Measurements from ENCODE around the gene EPN2. TPM values are rescaled to one million over a fixed set of nuclear protein-coding genes. Genes with fewer than 3 reads are reported as not detected.

The EPN2 gene
- total RNA-seq, 1 experiment from 2014 or later = 57.8 TPM

DNA sequence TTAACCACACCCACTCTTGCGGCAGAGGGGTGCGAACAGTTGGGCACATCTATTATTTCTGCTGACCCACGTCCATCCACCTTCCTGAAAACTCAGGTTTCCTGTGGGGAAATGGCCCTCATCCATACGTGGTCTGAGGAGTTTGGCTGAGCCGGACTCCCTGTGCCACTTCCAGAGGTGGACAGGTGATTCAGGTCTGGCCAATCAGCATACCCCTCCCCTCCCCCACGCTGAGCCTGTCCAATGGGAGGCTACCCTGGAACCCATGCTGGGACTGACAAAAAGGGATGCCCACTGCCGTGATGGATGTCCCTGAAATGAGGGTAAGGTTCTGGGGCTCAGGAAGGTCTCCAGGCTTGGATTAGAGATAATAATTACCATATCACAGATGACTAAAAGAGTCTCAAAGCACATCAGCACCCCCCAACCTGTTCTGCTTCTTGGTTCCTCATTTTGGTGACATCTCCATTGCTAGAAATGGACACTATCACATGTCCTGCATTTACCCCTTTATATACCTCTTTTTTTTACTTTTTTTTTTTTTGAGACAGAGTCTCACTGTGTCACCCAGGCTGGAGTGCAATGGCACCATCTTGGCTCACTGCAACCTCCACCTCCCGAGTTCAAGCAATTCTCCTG is 135.8 kb downstream of the EPN2 start:
- Histone ChIP-seq H3K9ac (ENCODE audit: extremely low read depth, insufficient read length, low read length) (no peak overlapping the region), H2BK5ac (ENCODE audit: insufficient read length, low read length) (no peak overlapping the region), H3K79me2 (ENCODE audit: insufficient read depth, low read length) (no peaks in the 10 kb centered on the region), H3K4me1 (ENCODE audit: insufficient read depth, low read length) (peaks cover 2% of the 10 kb centered on the region; the same call in 1 of the 2 replicates), H3K23me2 (ENCODE audit: insufficient read length, low read depth, low read length, poor library complexity, severe bottlenecking) (no peaks in the 10 kb centered on the region), H2AK5ac (ENCODE audit: insufficient read length, low read length) (no peak overlapping the region), H3K27me3 (ENCODE audit: insufficient read depth, low read length) (no peaks in the 10 kb centered on the region), H3K23ac (ENCODE audit: insufficient read length, low read depth, low read length) (no peak overlapping the region), H3K9me3 (ENCODE audit: control insufficient read depth, low read depth, low read length) (no peaks in the 10 kb centered on the region), H4K20me1 (ENCODE audit: control insufficient read depth, insufficient read depth, insufficient read length) (no peaks in the 10 kb centered on the region), H3K27ac (ENCODE audit: insufficient read length, low read depth, low read length) (no peak overlapping the region), H3K56ac (ENCODE audit: insufficient read length, low read depth, low read length) (no peak overlapping the region), H3K18ac (ENCODE audit: insufficient read length, low read depth, low read length) (no peak overlapping the region), H4K8ac (replicated peaks; ENCODE audit: insufficient read length, low read depth, low read length) (no peak overlapping the region), H4K5ac (ENCODE audit: insufficient read length, low read depth, low read length) (no peak overlapping the region), H2BK15ac (ENCODE audit: low read depth, low read length) (no peak overlapping the region), H2AFZ (ENCODE audit: low read length) (no peak overlapping the region), H3K4me2 (ENCODE audit: insufficient read depth, insufficient read length, low read length) (no peak overlapping the region), H3K79me1 (ENCODE audit: insufficient read depth, low read depth, low read length, poor library complexity, severe bottlenecking) (no peaks in the 10 kb centered on the region), H2BK120ac (ENCODE audit: low read depth, low read length, poor library complexity, severe bottlenecking) (no peak overlapping the region), H2BK20ac (ENCODE audit: low read depth, low read length, poor library complexity, severe bottlenecking) (no peak overlapping the region), H3K14ac (ENCODE audit: insufficient read depth, low read length) (no peak overlapping the region), H4K91ac (ENCODE audit: insufficient read length, low read depth, low read length) (no peak overlapping the region), H3K4ac (ENCODE audit: low read depth, low read length) (no peak overlapping the region), H2BK12ac (ENCODE audit: insufficient read length, low read depth, low read length) (no peak overlapping the region), H3T11ph (ENCODE audit: low read length) (no peak overlapping the region)
- Mint-ChIP-seq H3K9me3 (no peaks in the 10 kb centered on the region), H3K27ac (no peak overlapping the region; a peak in 1 of 7 replicates), H3K27me3 (ENCODE audit: low read depth) (no peaks in the 10 kb centered on the region), H3K4me1 (peaks cover 4 to 20% of the 10 kb centered on the region in 2 experiments), H3K36me3 (ENCODE audit: insufficient read depth in 1 of 3, low read depth in 3 of 3) (peaks cover 0 to 9% (median 6%) of the 10 kb centered on the region in 3 experiments; a peak in 2 of 7 replicates), H3K4me3 (no peak overlapping the region)
- TF ChIP-seq, protein P1, sequence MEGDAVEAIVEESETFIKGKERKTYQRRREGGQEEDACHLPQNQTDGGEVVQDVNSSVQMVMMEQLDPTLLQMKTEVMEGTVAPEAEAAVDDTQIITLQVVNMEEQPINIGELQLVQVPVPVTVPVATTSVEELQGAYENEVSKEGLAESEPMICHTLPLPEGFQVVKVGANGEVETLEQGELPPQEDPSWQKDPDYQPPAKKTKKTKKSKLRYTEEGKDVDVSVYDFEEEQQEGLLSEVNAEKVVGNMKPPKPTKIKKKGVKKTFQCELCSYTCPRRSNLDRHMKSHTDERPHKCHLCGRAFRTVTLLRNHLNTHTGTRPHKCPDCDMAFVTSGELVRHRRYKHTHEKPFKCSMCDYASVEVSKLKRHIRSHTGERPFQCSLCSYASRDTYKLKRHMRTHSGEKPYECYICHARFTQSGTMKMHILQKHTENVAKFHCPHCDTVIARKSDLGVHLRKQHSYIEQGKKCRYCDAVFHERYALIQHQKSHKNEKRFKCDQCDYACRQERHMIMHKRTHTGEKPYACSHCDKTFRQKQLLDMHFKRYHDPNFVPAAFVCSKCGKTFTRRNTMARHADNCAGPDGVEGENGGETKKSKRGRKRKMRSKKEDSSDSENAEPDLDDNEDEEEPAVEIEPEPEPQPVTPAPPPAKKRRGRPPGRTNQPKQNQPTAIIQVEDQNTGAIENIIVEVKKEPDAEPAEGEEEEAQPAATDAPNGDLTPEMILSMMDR (conservative IDR thresholded peaks at IDR 0.05) = no peak
- WGBS (ENCODE audit: extremely low coverage, insufficient read length, low lambda C conversion rate) = no CpG with 5 or more reads among the region's 8 CpGs
- peak; percentile 42 for DNase-seq

Data from H9 (cell line).